ENCODE measurements around the gene KCND2.

KCND2 gene

GRCh38 chr7:120412139-120413050 lies 139.4 kb downstream of the KCND2 start:
- DNase-seq, result peak; percentile 63

- DNase-seq, result no peak
These were observed 140.2 kb downstream of the KCND2 start for GRCh38 chr7:120413164-120413563.

DNA sequence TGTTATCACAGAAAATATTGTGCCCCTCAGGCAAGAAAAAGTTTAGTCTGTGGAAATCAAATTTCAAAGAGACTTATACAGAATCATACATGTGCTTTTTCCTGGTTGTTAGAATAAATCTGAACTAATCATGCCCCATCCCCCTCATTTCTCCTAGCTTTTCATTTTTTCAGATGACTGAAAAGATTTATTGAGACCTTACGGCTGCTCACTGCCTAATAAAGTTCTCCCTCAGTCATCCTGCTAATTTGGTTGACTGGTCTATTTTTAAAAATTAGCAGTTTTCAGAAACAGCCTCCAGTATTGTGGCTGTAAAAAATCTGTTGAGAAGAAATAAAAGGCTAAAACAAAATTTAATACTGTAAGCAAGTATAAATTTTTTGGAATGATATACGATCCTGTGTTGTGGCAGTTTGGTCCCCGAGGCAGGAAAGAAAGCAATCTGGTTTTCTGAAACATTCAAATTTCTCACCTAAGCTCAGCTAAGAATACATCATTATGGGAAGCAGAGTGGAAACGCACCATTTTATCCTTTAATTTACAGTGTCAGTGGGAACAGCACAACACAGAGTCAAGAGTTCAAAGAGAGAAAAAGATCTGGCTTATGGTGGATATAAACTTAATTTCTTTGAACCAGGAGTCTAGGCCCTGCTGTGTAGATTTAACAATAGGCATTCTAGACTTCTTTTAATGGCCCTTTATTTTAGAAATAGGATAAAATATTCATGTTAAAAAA lies 144.4 kb downstream of the KCND2 start:
- no peak for DNase-seq

- no peak for DNase-seq
These were observed 148.2 kb downstream of the KCND2 start for GRCh38 chr7:120421151-120421651.

GRCh38 chr7:120431016-120431415 lies 158.0 kb downstream of the KCND2 start:
- no peak for DNase-seq

- no peak for DNase-seq
These were observed 163.6 kb downstream of the KCND2 start for GRCh38 chr7:120436487-120437060.

- DNase-seq, result no peak
These were observed 168.9 kb downstream of the KCND2 start for GRCh38 chr7:120441850-120442249.

DNA sequence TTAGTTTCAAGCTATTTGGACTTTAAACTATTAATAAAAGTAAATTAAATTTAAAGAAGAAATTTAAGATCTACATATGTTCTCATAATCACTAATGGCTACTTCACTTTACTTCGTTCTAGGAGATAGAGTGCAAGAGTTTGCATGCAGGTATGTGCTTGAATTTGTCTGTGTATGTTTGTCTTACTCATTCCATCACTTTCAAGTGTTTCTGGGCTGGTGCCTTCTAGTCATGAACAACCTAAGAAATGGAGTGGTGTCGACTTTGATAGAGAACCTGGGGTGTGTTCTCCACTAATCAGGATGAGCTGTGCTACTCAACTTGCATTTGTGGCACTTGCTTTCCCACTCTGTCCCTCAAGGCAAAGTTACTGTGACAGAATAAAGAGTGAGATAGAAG lies 169.9 kb downstream of the KCND2 start:
- no peak for DNase-seq

DNA sequence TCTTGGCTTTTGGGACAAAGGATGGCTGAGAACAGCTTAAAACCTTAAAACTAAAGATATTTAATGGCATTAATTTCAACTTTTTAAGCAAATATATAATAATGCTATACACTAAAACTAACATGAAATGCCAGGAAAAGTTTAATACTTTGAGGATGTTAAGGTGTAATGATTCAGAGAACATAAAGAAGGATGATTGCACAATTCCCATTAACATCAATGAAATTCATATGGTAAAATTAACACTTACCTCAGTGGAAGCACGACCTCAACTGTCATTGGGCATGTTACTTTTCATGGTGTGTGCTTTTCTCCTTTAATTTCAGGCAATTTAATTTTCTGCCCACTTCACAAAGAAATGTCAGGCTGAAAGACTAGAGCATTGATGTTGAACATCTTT lies 171.7 kb downstream of the KCND2 start:
- DNase-seq, result no peak

DNA sequence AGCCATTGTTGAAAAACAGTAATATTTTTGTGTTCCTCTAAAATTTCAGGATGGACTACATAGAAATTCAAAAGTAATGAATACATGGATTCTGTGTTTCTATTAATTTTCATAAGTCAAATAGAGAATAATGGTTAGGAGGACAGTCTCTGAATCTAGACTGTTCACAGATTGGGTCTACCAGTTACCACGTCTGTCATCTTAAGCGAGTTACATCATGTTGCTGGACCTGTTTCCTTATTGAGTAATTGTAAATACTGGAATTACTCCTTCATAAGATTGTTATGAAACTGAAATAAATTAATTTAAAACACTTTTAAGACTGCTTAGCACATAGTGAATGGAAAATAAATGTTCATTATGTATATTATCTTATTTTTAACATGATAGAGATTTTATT lies 172.3 kb downstream of the KCND2 start:
- no peak for DNase-seq

DNA sequence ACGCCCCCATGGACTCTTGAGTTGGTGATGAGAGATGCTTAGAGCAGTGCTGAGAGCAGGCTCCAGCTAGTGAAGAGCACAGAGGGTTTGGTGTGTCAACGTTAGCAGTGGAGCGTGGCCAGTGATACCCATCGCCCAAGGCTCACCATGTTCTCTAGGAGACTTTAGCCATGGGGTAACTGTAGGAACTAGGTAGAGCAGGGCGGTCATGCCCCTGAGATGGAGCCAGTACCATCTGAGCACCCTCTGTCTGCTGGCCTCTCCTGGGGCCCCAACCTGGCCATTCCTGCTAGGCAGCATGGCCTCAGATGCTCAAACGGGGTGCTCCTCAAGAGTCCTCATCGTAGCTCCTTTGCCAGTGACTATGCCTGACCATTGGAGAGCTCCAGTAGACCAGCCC lies 179.7 kb downstream of the KCND2 start:
- DNase-seq, result no peak

GRCh38 chr7:120456699-120457098 lies 183.7 kb downstream of the KCND2 start:
- no peak for DNase-seq

DNA sequence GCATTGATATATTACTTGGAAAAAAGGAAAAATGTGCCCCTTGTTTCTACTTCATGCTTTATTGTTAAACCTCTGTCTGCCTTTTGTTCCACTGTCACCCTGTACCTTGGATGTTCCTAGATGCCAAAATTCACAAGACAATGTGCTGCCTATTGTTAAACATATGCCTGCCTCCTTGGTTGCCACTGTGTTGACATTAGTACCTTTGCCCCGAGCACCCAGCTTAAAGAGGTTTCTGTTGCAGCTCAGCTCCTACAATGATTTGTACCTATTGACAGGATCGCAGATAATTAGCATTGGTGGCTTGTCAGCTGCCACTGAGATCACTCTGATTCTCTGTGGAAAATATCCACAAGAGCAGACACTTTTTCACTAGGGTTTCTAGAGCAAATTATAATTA lies 188.0 kb downstream of the KCND2 start:
- DNase-seq, result no peak

- DNase-seq, result no peak
These were observed 190.0 kb downstream of the KCND2 start for GRCh38 chr7:120462991-120463390.

DNA sequence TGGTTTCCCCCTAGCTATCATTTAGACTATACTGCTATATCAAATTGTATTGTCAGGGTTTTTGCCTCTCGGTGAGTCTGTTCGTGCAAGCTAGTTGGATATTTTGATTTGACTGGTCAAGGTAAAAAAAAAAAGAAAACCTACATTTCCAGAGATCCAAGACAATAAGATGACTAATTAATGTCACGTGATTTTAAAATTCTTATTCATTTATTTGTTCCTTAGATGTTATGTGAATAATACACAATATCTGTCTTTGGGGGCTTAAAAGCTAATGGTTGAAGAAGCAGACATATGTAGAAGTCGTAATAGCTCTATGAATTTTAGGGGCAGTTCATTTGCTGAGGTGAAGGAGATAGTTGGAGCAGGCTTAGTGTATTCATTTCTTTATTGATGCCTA lies 191.1 kb downstream of the KCND2 start:
- DNase-seq, result no peak

DNA sequence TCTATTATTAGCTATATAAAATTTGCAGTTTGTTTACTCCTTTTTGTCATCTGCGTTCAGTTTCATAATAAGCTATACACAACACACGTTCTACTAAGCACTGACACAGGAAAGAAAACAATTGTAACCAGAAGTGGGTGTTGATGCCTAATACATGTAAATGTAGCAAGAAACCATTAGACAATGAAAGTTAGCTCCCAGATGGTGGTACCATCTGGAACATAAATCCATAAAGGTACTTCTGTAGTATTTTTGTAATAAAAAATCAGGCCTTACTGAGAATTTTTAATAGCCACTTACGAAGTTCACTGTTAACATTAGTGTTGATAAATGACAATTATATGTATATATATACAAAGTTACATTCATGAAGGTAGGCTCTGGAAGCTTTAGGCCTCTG lies 194.7 kb downstream of the KCND2 start:
- DNase-seq, result no peak

DNA sequence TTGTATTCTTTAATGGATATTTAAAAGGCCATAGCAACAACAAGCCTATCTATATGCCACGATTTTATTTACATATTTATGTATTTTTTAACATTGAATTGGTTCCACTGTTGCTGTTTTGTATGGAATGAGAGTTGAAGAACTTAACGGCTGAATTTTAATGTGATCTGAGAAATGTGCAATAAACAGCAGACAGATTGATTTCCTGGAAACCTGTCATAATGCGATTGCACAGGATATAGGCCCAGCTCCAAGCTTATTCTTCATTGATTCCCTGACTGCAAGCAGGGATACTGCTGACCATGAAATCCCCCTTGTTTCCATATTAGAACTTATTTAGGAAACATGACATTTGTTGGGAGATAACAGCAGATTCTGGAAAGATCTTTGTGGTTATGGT lies 195.6 kb downstream of the KCND2 start:
- DNase-seq, result no peak

DNA sequence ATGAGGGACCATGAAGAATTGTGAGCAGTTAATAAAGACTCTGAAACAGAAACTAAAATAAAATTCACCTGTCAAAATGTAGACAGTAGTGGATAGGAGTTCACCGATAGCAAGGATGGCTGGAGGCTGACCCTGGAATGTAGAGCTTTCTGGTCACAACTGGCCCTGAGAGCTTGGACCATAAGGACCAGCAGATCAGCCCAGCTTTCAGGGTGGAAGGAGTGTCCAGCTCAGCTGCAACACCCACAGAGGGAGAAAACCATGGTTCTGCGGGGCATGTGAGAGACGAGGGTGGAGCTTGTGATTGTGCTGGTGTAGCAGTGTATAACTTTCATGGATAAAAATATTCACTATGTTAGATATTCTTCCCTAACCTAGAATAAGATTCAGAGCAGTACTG lies 199.9 kb downstream of the KCND2 start:
- DNase-seq, result no peak

- no peak for DNase-seq
These were observed 200.4 kb downstream of the KCND2 start for GRCh38 chr7:120473352-120473751.

GRCh38 chr7:120475994-120476393 lies 203.0 kb downstream of the KCND2 start:
- no peak for DNase-seq

GRCh38 chr7:120480472-120480871 lies 207.5 kb downstream of the KCND2 start:
- no peak for DNase-seq

DNA sequence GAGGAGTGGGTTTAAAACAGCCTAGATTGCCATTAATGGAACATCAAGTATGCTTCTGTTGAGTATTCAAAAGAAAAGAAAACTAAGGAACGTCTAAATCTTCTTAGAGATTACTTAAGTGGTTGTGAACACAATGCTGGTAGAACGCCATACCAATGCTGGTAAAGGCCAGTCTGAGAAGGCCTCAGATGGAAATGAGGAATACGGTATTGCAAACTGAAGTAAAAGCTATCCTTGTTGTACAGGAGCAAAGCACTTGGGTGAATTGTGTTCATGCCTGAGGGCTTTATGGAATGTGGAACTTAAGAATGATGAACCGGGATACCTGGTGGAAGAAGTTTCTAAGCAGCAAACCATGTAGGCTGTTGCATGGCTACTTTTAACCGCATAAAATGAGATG lies 208.0 kb downstream of the KCND2 start:
- no peak for DNase-seq

GRCh38 chr7:120486164-120486563 lies 213.2 kb downstream of the KCND2 start:
- no peak for DNase-seq

DNA sequence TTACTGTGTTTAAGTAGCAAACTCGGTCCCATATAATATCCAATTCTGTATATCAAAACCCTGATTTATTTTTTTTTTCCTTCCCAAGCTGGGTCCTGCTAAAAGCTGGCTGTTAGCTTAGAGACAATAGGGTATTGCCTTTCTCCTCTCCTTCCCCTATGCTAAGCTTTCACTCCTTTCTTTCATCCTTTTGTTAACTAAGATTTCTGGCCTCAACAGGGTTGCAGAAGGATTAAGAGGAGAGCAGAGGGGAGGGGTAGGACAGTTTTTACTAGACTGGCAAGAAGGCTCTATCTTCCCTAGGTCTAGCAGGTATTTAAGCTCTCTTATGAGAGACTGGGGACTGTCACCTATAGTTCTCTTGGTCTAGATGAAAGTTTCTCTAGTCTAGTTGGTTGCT lies 229.2 kb downstream of the KCND2 start:
- no peak for DNase-seq

Measured in femur (tissue), 1 donor.